ENCODE data around the gene ECE1.

DNA sequence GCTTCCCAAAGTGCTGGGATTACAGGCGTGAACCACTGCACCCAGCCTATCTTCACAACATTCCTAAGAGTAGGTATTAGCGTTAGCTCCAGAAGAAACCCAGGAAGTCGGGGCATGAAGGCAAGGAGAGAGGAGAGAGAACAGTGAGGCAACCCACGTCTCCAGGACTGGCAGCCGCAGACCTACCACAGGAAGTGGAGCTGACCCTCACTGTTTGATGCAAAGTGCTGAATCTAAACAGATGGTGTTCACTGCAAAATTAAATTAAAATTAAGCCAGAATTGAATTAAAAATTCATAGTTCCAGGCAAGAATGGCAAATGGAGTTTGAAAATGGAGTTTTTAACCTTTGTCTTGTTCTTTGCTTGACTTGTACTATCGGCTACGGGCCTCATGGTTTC lies 6.7 kb downstream of the ECE1 start:
- TF ChIP-seq LEF1 (IDR thresholded peaks at IDR 0.05; ENCODE audit: borderline replicate concordance) (no peak), CTBP1 (IDR thresholded peaks at IDR 0.05; ENCODE audit: borderline replicate concordance) (no peak), SP1 (IDR thresholded peaks at IDR 0.05) (no peak), TARDBP (IDR thresholded peaks at IDR 0.05) (no peak), FOXK2 (IDR thresholded peaks at IDR 0.05) (no peak), FOXA1 (IDR thresholded peaks at IDR 0.05) (no peak)
- TF ChIP-seq, protein P1, sequence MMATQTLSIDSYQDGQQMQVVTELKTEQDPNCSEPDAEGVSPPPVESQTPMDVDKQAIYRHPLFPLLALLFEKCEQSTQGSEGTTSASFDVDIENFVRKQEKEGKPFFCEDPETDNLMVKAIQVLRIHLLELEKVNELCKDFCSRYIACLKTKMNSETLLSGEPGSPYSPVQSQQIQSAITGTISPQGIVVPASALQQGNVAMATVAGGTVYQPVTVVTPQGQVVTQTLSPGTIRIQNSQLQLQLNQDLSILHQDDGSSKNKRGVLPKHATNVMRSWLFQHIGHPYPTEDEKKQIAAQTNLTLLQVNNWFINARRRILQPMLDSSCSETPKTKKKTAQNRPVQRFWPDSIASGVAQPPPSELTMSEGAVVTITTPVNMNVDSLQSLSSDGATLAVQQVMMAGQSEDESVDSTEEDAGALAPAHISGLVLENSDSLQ (IDR thresholded peaks at IDR 0.05) = no peak

Measured in HEK293T (cell line).